K562 (cell line): Measurements from ENCODE around the gene CISD2. TPM values are rescaled to one million over a fixed set of nuclear protein-coding genes. Genes with fewer than 3 reads are reported as not detected.

Experiments used
- AFF4 ChIP-seq: sonication (generic); formaldehyde crosslinking; IDR thresholded peaks from 2 replicates; pipeline ENCODE4 v1.8.0; 2023; ENCODE audit warnings: mild to moderate bottlenecking, missing genetic modification reagents
- CLOCK ChIP-seq: fragments of 250-450 bp; sonication (Bioruptor Pico); IDR thresholded peaks from 2 replicates; pipeline ENCODE4 v1.4.0; 2020; ENCODE audit warnings: mild to moderate bottlenecking, moderate library complexity, borderline replicate concordance
- E2F3 ChIP-seq: fragments of 250-450 bp; sonication (Bioruptor Pico); IDR thresholded peaks from 2 replicates; pipeline ENCODE4 v1.4.0; 2020; ENCODE audit warnings: mild to moderate bottlenecking
- FOSL1 ChIP-seq: fragments of 200-800 bp; sonication (Bioruptor generic); conservative IDR thresholded peaks from 2 replicates; pipeline ENCODE4 v1.6.1; 2016; ENCODE audit warnings: missing genetic modification characterization, missing compliant biosample characterization
- GABPB2 ChIP-seq: fragments of 250-450 bp; sonication (Bioruptor Pico); conservative IDR thresholded peaks from 2 replicates; pipeline ENCODE4 v1.5.1; 2021; ENCODE audit warnings: mild to moderate bottlenecking
- KHSRP ChIP-seq: fragments of 450-650 bp; IDR thresholded peaks from 2 replicates; pipeline ENCODE4 v1.6.1; 2017
- MAFK ChIP-seq: IDR thresholded peaks from 2 replicates; pipeline ENCODE4 v1.6.1; 2011; ENCODE audit warnings: low read length, improper control_type of control experiment
- MBD1 ChIP-seq: fragments of 250-450 bp; sonication (Bioruptor Pico); IDR thresholded peaks from 2 replicates; pipeline ENCODE4 v1.8.0; 2022; ENCODE audit warnings: inconsistent platforms
- PHB ChIP-seq: fragments of 250-450 bp; sonication (Bioruptor Pico); IDR thresholded peaks from 2 replicates; pipeline ENCODE4 v1.5.0; 2021
- SFPQ ChIP-seq: fragments of 200-400 bp; formaldehyde crosslinking; IDR thresholded peaks from 2 replicates; pipeline ENCODE4 v1.6.1; 2017; ENCODE audit warnings: mild to moderate bottlenecking, low read depth, low read length, moderate library complexity
- STAT6 ChIP-seq: sonication (generic); formaldehyde crosslinking; IDR thresholded peaks from 2 replicates; pipeline ENCODE4 v1.8.1; 2023; ENCODE audit warnings: mild to moderate bottlenecking, missing genetic modification reagents
- XRCC3 ChIP-seq: fragments of 450-650 bp; IDR thresholded peaks from 2 replicates; pipeline ENCODE4 v1.6.1; 2017; ENCODE audit warnings: mild to moderate bottlenecking, moderate library complexity
- ZNF57 ChIP-seq: fragments of 450-650 bp; formaldehyde crosslinking; IDR thresholded peaks from 2 replicates; pipeline ENCODE4 v1.4.0; 2020; ENCODE audit warnings: mild to moderate bottlenecking, moderate library complexity
- polyA plus RNA-seq, 8 experiments: library from polyadenylated mRNA; depleted of rRNA in 4 of 8; stranded (reverse) in 5 of 8; unstranded in 3 of 8; fragments of >200 nt; fragmentation: Nextera tagmentation in 2 of 8; fragmentation: Illumina TruSeq in 1 of 8; extraction: Ambion mirVana in 2 of 8; extraction: Trizol in 1 of 8; gene quantifications; 2 replicates each; pipeline versions ENCODE4 v1.2.1 to v1.2.3, GENCODE V29; 2011 to 2014; ENCODE audit warnings: inconsistent platforms in 1 of 8, missing spikeins in 1 of 8
- total RNA-seq, 7 experiments: library from RNA; depleted of rRNA in 6 of 7; stranded (reverse); fragments of >200 nt in 6 of 7; fragmentation: Illumina TruSeq in 2 of 7; extraction: Trizol in 2 of 7; gene quantifications; 2 replicates each; pipeline versions ENCODE4 v1.2.1 to v1.2.3, GENCODE V29; 2011 to 2021; ENCODE audit warnings: low replicate concordance in 1 of 7

CISD2 gene
- total and polyA plus RNA-seq, 9 of the 15 experiments (the other 6 are each of a cell fraction or from before 2014, with no cell fraction given), result 37.8 to 91.4 (median 59.8) TPM

- TF ChIP-seq SFPQ (no peak), CLOCK (CRISPR knock-in tag) (no peak), PHB (CRISPR knock-in tag) (peak; percentile 39; the same call in 1 of the 2 replicates), ZNF57 (CRISPR knock-in tag) (no peak), AFF4 (CRISPR knock-in tag) (peak; percentile 98), GABPB2 (CRISPR knock-in tag) (no peak), MAFK (no peak; the same call in 1 of the 2 replicates), KHSRP (0 out of 2 replicates have a peak, but pooled peaks have one; percentile 15), MBD1 (CRISPR knock-in tag) (no peak), FOSL1 (tag) (peak; percentile 54), E2F3 (CRISPR knock-in tag) (no peak; the same call in 1 of the 2 replicates), STAT6 (no peak), XRCC3 (no peak)
Observed at GRCh38 chr4:102826890-102827673, 41.7 kb upstream of the CISD2 start, which contains the start of gene UBE2D3 (continued).
